Uterus (tissue), 4 donors: ENCODE data around the gene RPS6KA6. TPM values are rescaled to one million over a fixed set of nuclear protein-coding genes. Genes with fewer than 3 reads are reported as not detected.

Experiments
- DNase-seq, 2 donors: peaks; one replicate each; pipeline ENCODE4 v3.0.0-alpha.2; 2019 to 2020
- H3K27ac ChIP-seq, 2 donors: fragments of 200-600 bp; sonication (generic); 1 replicate in 1 of 2; 2 replicates in 1 of 2; pipeline ENCODE4 v1.5.1; 2016 to 2018
- H3K27me3 ChIP-seq, 2 donors: fragments of 200-600 bp; sonication (generic); one replicate each; pipeline ENCODE4 v1.5.1; 2018 to 2019; ENCODE audit warnings: control low read depth in 1 of 2
- H3K36me3 ChIP-seq, 2 donors: fragments of 200-600 bp; sonication (generic); one replicate each; pipeline ENCODE4 v1.5.1; 2019; ENCODE audit warnings: control low read depth in 1 of 2
- H3K4me1 ChIP-seq, 2 donors: fragments of 200-600 bp; sonication (generic); one replicate each; pipeline ENCODE4 v1.5.1; 2018 to 2019; ENCODE audit warnings: control low read depth in 1 of 2
- H3K4me3 ChIP-seq, 2 donors: fragments of 200-600 bp; sonication (generic); 1 replicate in 1 of 2; 2 replicates in 1 of 2; pipeline ENCODE4 v1.5.1; 2018 to 2019; ENCODE audit warnings: mild to moderate bottlenecking in 1 of 2
- H3K9me3 ChIP-seq, 2 donors: fragments of 200-600 bp; sonication (generic); one replicate each; pipeline ENCODE4 v1.5.1; 2019; ENCODE audit warnings: control low read depth in 1 of 2
- CTCF ChIP-seq, 4 experiments: fragments of 200-600 bp in 2 of 4; fragments of 450-650 bp in 2 of 4; sonication (generic) in 2 of 4; IDR thresholded peaks; one replicate each; pipeline ENCODE4 v1.5.1; 2016 to 2019; ENCODE audit warnings: antibody characterized with exemption in 4 of 4, mild to moderate bottlenecking in 2 of 4, moderate library complexity in 1 of 4
- POLR2A ChIP-seq, 2 donors: fragments of 450-650 bp; IDR thresholded peaks; one replicate each; pipeline ENCODE4 v1.6.1; 2016; ENCODE audit warnings: antibody characterized with exemption in 2 of 2, mild to moderate bottlenecking in 1 of 2, moderate library complexity in 1 of 2
- intact Hi-C: fragments of 100-400 bp; cut with DNase I; formaldehyde crosslinking; loops from one replicate; pipeline ENCODE4 v1.15.1; 2023; ENCODE audit warnings: low total_unique reads
- total RNA-seq, 4 donors: library from RNA; depleted of rRNA in 3 of 4; stranded (reverse); fragments of >200 nt in 3 of 4; gene quantifications; one replicate each; pipeline versions ENCODE4 v1.1.0 to v1.2.4, GENCODE V29; 2014 to 2023
- donor health status: DM: yes; HTN: yes; CAD: no.

RPS6KA6 gene
- total RNA-seq, 4 donors from 2014 or later, result 1.5 to 13.1 (median 8.4) TPM

- intact Hi-C loops, result no loop called here
- DNase-seq, result no peak
- H3K27me3 ChIP-seq, result peaks cover 0 to 6% of the 10 kb centered on the region in 2 donors
- no peaks in the 10 kb centered on the region for H3K9me3 ChIP-seq
- no peak overlapping the region for H3K27ac ChIP-seq
- no peak overlapping the region for H3K4me3 ChIP-seq
- TF ChIP-seq CTCF (IDR thresholded peaks at IDR 0.05) (no peak), POLR2A (IDR thresholded peaks at IDR 0.05) (no peak)
- no peaks in the 10 kb centered on the region for H3K36me3 ChIP-seq
- H3K4me1 ChIP-seq, result no peaks in the 10 kb centered on the region
These were observed 9.6 kb upstream of the RPS6KA6 start for GRCh38 chrX:84197550-84197949.

DNA sequence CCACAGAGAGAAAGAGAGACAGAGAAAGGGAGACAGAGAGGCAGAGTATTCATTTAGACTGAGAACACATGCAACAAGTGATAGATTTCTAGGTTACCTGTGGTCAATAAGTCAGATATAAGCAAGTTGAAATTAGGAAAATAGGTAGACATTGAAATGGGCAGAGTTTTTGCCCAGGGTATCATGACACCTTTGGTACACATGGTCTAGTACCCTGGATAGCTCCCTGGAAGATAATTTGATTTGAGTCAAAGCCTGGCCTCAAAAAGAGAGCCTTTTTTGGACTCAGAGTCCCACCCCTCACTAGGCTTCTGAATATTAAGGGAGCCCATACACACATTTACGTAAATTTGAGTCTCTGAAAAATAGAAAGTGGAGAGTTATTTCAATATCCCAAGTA, 4.0 kb upstream of the RPS6KA6 start:
- Histone ChIP-seq H3K27me3 (peaks cover 0 to 6% of the 10 kb centered on the region in 2 donors), H3K4me1 (no peaks in the 10 kb centered on the region), H3K36me3 (no peaks in the 10 kb centered on the region), H3K9me3 (no peaks in the 10 kb centered on the region), H3K4me3 (no peak overlapping the region), H3K27ac (no peak overlapping the region)
- no peak for TF ChIP-seq CTCF (IDR thresholded peaks at IDR 0.05)
- no peak for TF ChIP-seq POLR2A (IDR thresholded peaks at IDR 0.05)
- no peak for DNase-seq
- intact Hi-C loops, result no loop called here

DNA sequence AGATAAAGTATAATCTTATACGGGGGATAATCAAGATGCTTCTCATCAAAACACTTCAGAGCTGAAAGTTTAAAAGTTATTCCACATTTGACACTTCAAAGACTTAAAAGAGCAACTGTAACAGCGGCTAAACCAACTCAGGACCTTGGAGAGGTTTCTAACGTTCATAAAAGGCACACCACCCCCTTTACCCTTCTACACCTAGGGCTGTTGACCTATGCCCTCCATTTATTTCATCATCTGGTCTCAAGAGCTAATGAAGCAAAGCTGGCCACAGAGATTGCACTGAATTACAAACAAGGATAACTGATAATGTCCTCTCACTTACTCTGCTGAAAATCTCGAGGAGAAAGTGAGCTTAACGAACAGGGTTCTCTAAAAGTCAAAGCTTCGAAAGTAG, 1.1 kb upstream of the RPS6KA6 start:
- Histone ChIP-seq H3K4me3 (no peak overlapping the region), H3K36me3 (no peaks in the 10 kb centered on the region), H3K27ac (no peak overlapping the region), H3K27me3 (no peaks in the 10 kb centered on the region), H3K9me3 (no peaks in the 10 kb centered on the region), H3K4me1 (no peaks in the 10 kb centered on the region)
- intact Hi-C loops, result no loop called here
- no peak for DNase-seq
- TF ChIP-seq CTCF (IDR thresholded peaks at IDR 0.05) (no peak), POLR2A (IDR thresholded peaks at IDR 0.05) (no peak)

- TF ChIP-seq POLR2A (IDR thresholded peaks at IDR 0.05) (no peak), CTCF (IDR thresholded peaks at IDR 0.05) (no peak)
- H3K27me3 ChIP-seq, result no peaks in the 10 kb centered on the region
- no peaks in the 10 kb centered on the region for H3K36me3 ChIP-seq
- peak overlapping the region; percentile 61 to 72 for H3K27ac ChIP-seq
- no peaks in the 10 kb centered on the region for H3K9me3 ChIP-seq
- intact Hi-C loops, result no loop called here
- H3K4me3 ChIP-seq, result peak overlapping the region; percentile 49 to 60
- no peaks in the 10 kb centered on the region for H3K4me1 ChIP-seq
- peak; percentile 46 to 55 for DNase-seq
These were observed 378 bp upstream of the RPS6KA6 start for GRCh38 chrX:84188320-84188834.

- Histone ChIP-seq H3K4me1 (no peaks in the 10 kb centered on the region), H3K9me3 (no peaks in the 10 kb centered on the region), H3K4me3 (peak overlapping the region; percentile 49 to 60), H3K27me3 (no peaks in the 10 kb centered on the region), H3K27ac (peak overlapping the region; percentile 61 to 72), H3K36me3 (no peaks in the 10 kb centered on the region)
- intact Hi-C loops, result no loop called here
- TF ChIP-seq POLR2A (IDR thresholded peaks at IDR 0.05), result no peak
- no peak for DNase-seq
These were observed 1.1 kb downstream of the RPS6KA6 start for GRCh38 chrX:84186603-84187532.
